ENCODE results near the gene TSPAN9. TPM values are rescaled to one million over a fixed set of nuclear protein-coding genes. Genes with fewer than 3 reads are reported as not detected.

TSPAN9 gene
- total RNA-seq, 1 donor from 2014 or later: 30.4 TPM

GRCh38 chr12:3042394-3042793 is 34.8 kb upstream of the TSPAN9 start:
- no peak overlapping the region for H3K4me3 Mint-ChIP-seq (ENCODE audit: low read depth)
- H3K36me3 Mint-ChIP-seq (ENCODE audit: insufficient read depth): peaks cover 2% of the 10 kb centered on the region
- no peaks in the 10 kb centered on the region for H3K9me3 Mint-ChIP-seq (ENCODE audit: low read depth)
- peaks cover under 1% of the 10 kb centered on the region for H3K27me3 Mint-ChIP-seq
- no peak for DNase-seq (ENCODE audit: low spot score, unreplicated experiment)
- no peak overlapping the region for H3K27ac Mint-ChIP-seq
- H3K4me1 Mint-ChIP-seq (ENCODE audit: low read depth): no peaks in the 10 kb centered on the region
- TF ChIP-seq CTCF (IDR thresholded peaks at IDR 0.05; ENCODE audit: unreplicated experiment): no peak

- Mint-ChIP-seq H3K36me3 (ENCODE audit: insufficient read depth) (peaks cover 2% of the 10 kb centered on the region), H3K27me3 (peaks cover 5% of the 10 kb centered on the region), H3K9me3 (ENCODE audit: low read depth) (no peaks in the 10 kb centered on the region), H3K27ac (no peak overlapping the region), H3K4me1 (ENCODE audit: low read depth) (no peaks in the 10 kb centered on the region), H3K4me3 (ENCODE audit: low read depth) (no peak overlapping the region)
- TF ChIP-seq CTCF (IDR thresholded peaks at IDR 0.05; ENCODE audit: unreplicated experiment): no peak
- no peak for DNase-seq (ENCODE audit: low spot score, unreplicated experiment)
Measured at GRCh38 chr12:3042826-3043225, 34.4 kb upstream of the TSPAN9 start.

DNA sequence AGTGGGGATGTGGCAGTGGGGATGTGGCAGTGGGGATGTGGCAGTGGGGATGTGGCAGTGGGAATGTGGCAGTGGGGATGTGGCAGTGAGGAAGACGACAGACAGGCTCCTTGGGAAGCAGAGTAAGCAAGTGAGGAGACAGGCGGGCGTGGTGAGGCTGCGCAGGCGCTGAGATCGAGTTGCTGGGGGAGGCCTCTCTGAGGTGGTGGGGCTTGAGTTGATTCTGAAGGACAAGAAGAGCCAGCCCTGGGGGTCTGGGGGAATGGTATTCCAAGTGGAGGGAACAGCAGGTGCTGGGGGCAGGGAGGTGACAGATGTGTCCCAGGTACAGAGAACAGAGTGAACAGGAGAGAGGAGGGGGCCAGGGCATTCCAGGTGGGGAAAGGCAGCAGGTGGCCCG is 33.8 kb upstream of the TSPAN9 start:
- Mint-ChIP-seq H3K27ac (no peak overlapping the region), H3K4me1 (ENCODE audit: low read depth) (no peaks in the 10 kb centered on the region), H3K27me3 (peaks cover 9% of the 10 kb centered on the region), H3K4me3 (ENCODE audit: low read depth) (no peak overlapping the region), H3K36me3 (ENCODE audit: insufficient read depth) (peaks cover 2% of the 10 kb centered on the region), H3K9me3 (ENCODE audit: low read depth) (no peaks in the 10 kb centered on the region)
- no peak for TF ChIP-seq CTCF (IDR thresholded peaks at IDR 0.05; ENCODE audit: unreplicated experiment)
- no peak for DNase-seq (ENCODE audit: low spot score, unreplicated experiment)

GRCh38 chr12:3044141-3044630 is 33.0 kb upstream of the TSPAN9 start:
- TF ChIP-seq CTCF (IDR thresholded peaks at IDR 0.05; ENCODE audit: unreplicated experiment): no peak
- Mint-ChIP-seq H3K36me3 (ENCODE audit: insufficient read depth) (no peaks in the 10 kb centered on the region), H3K4me1 (ENCODE audit: low read depth) (no peaks in the 10 kb centered on the region), H3K27ac (no peak overlapping the region), H3K9me3 (ENCODE audit: low read depth) (no peaks in the 10 kb centered on the region), H3K27me3 (peaks cover 10% of the 10 kb centered on the region), H3K4me3 (ENCODE audit: low read depth) (no peak overlapping the region)
- DNase-seq (ENCODE audit: low spot score, unreplicated experiment): no peak

- peaks cover 23% of the 10 kb centered on the region for H3K27me3 Mint-ChIP-seq
- no peak overlapping the region for H3K4me3 Mint-ChIP-seq (ENCODE audit: low read depth)
- no peaks in the 10 kb centered on the region for H3K36me3 Mint-ChIP-seq (ENCODE audit: insufficient read depth)
- H3K4me1 Mint-ChIP-seq (ENCODE audit: low read depth): peaks cover 1% of the 10 kb centered on the region
- no peak for DNase-seq (ENCODE audit: low spot score, unreplicated experiment)
- H3K27ac Mint-ChIP-seq: no peak overlapping the region
- no peak for TF ChIP-seq CTCF (IDR thresholded peaks at IDR 0.05; ENCODE audit: unreplicated experiment)
- no peaks in the 10 kb centered on the region for H3K9me3 Mint-ChIP-seq (ENCODE audit: low read depth)
Measured at GRCh38 chr12:3045494-3045893, 31.7 kb upstream of the TSPAN9 start.
